ENCODE measurements around the gene ATP10B. TPM values are rescaled to one million over a fixed set of nuclear protein-coding genes. Genes with fewer than 3 reads are reported as not detected.

ATP10B gene
- polyA plus RNA-seq, 3 donors, result not detected

DNA sequence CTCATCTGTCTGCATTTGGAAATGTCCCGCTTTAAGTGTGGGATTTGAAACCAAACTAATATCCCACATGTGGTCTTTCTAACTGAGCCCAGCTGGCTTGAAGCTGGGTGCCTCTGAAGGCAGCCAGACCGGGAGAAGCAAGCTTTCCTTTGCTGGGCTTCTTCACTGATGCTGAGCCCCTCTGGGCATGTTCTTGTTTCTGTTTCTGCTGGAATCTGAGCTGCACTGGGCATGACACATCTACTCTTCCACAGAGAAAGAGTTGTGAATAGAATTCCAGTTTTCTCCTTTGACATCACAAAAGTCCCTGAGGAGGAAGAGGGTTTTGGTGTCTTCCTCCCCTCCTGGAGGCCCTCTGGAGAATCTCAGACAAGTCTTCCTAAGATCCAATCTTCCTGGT lies 179.5 kb downstream of the ATP10B start:
- no peak overlapping the region for H3K27ac ChIP-seq (ENCODE audit: low read depth in 1 of 2, low read length in 2 of 2)
- no peak overlapping the region for H3K4me3 ChIP-seq (replicated peaks in 1 of 3; ENCODE audit: low read depth in 2 of 3, low read length in 3 of 3)
- Mint-ChIP-seq H3K36me3 (no peaks in the 10 kb centered on the region), H3K4me1 (peaks cover 11% of the 10 kb centered on the region), H3K27me3 (ENCODE audit: low read depth in 3 of 3) (peaks cover 5 to 12% (median 8%) of the 10 kb centered on the region in 3 donors), H3K9me3 (no peaks in the 10 kb centered on the region), H3K4me3 (no peak overlapping the region), H3K27ac (no peak overlapping the region)
- H3K9ac ChIP-seq (ENCODE audit: insufficient read depth, low read length, poor library complexity, severe bottlenecking), result no peak overlapping the region
- no peaks in the 10 kb centered on the region for H3K36me3 ChIP-seq (replicated peaks in 1 of 2; ENCODE audit: control insufficient read depth in 1 of 2, insufficient read depth in 2 of 2, low read length in 2 of 2)
- WGBS (ENCODE audit: insufficient coverage), result 47% methylated on average over 2 of the region's 2 CpGs
- H3K9me3 ChIP-seq (replicated peaks in 1 of 2; ENCODE audit: control insufficient read depth in 1 of 2, insufficient read depth in 1 of 2, low read length in 2 of 2), result no peaks in the 10 kb centered on the region
- no peak overlapping the region for H2AFZ ChIP-seq (ENCODE audit: insufficient read depth, low read depth, low read length, poor library complexity, severe bottlenecking)
- intact Hi-C loops (cut with micrococcal nuclease), result no loop called here
- peaks cover 6 to 12% of the 10 kb centered on the region in 2 donors for H3K4me1 ChIP-seq (ENCODE audit: control insufficient read depth in 1 of 2, insufficient read depth in 2 of 2, low read length in 2 of 2)
- peaks cover 0 to 3% of the 10 kb centered on the region in 2 donors for H3K27me3 ChIP-seq (ENCODE audit: control insufficient read depth in 2 of 2, insufficient read depth in 2 of 2, low read length in 2 of 2)
- no peak overlapping the region for H3K4me2 ChIP-seq (replicated peaks; ENCODE audit: extremely low read depth, low read length, poor library complexity, severe bottlenecking)
- DNase-seq, result no peak
- TF ChIP-seq, protein P1, sequence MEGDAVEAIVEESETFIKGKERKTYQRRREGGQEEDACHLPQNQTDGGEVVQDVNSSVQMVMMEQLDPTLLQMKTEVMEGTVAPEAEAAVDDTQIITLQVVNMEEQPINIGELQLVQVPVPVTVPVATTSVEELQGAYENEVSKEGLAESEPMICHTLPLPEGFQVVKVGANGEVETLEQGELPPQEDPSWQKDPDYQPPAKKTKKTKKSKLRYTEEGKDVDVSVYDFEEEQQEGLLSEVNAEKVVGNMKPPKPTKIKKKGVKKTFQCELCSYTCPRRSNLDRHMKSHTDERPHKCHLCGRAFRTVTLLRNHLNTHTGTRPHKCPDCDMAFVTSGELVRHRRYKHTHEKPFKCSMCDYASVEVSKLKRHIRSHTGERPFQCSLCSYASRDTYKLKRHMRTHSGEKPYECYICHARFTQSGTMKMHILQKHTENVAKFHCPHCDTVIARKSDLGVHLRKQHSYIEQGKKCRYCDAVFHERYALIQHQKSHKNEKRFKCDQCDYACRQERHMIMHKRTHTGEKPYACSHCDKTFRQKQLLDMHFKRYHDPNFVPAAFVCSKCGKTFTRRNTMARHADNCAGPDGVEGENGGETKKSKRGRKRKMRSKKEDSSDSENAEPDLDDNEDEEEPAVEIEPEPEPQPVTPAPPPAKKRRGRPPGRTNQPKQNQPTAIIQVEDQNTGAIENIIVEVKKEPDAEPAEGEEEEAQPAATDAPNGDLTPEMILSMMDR (IDR thresholded peaks at IDR 0.05), result no peak
- H3K79me2 ChIP-seq (ENCODE audit: insufficient read depth, low read length), result no peaks in the 10 kb centered on the region
- H4K20me1 ChIP-seq (ENCODE audit: insufficient read depth, low read length), result no peaks in the 10 kb centered on the region

- no peak for DNase-seq
- Mint-ChIP-seq H3K27me3 (ENCODE audit: low read depth in 3 of 3) (peaks cover 5 to 8% (median 5%) of the 10 kb centered on the region in 3 donors), H3K4me1 (no peaks in the 10 kb centered on the region), H3K27ac (no peak overlapping the region), H3K4me3 (no peak overlapping the region), H3K36me3 (no peaks in the 10 kb centered on the region), H3K9me3 (peaks cover 0 to under 1% (median 0%) of the 10 kb centered on the region in 7 donors)
- intact Hi-C loops (cut with micrococcal nuclease), result no loop called here
- Histone ChIP-seq H3K36me3 (replicated peaks in 1 of 2; ENCODE audit: control insufficient read depth in 1 of 2, insufficient read depth in 2 of 2, low read length in 2 of 2) (no peaks in the 10 kb centered on the region), H3K79me2 (ENCODE audit: insufficient read depth, low read length) (no peaks in the 10 kb centered on the region), H3K9ac (ENCODE audit: insufficient read depth, low read length, poor library complexity, severe bottlenecking) (no peak overlapping the region), H3K27me3 (ENCODE audit: control insufficient read depth in 2 of 2, insufficient read depth in 2 of 2, low read length in 2 of 2) (no peaks in the 10 kb centered on the region), H3K4me3 (replicated peaks in 1 of 3; ENCODE audit: low read depth in 2 of 3, low read length in 3 of 3) (no peak overlapping the region), H2AFZ (ENCODE audit: insufficient read depth, low read depth, low read length, poor library complexity, severe bottlenecking) (no peak overlapping the region), H3K9me3 (replicated peaks in 1 of 2; ENCODE audit: control insufficient read depth in 1 of 2, insufficient read depth in 1 of 2, low read length in 2 of 2) (no peaks in the 10 kb centered on the region), H3K4me2 (replicated peaks; ENCODE audit: extremely low read depth, low read length, poor library complexity, severe bottlenecking) (no peak overlapping the region), H4K20me1 (ENCODE audit: insufficient read depth, low read length) (no peaks in the 10 kb centered on the region), H3K4me1 (ENCODE audit: control insufficient read depth in 1 of 2, insufficient read depth in 2 of 2, low read length in 2 of 2) (no peaks in the 10 kb centered on the region), H3K27ac (ENCODE audit: low read depth in 1 of 2, low read length in 2 of 2) (no peak overlapping the region)
- TF ChIP-seq, protein P1 (IDR thresholded peaks at IDR 0.05), result no peak
- 100% methylated on average over 1 of the region's 2 CpGs for WGBS (ENCODE audit: insufficient coverage)
Measured at GRCh38 chr5:160668356-160668755, 183.7 kb downstream of the ATP10B start.

Data from CD14-positive monocyte (primary cell).